ENCODE results near the gene PATL2. TPM values are rescaled to one million over a fixed set of nuclear protein-coding genes. Genes with fewer than 3 reads are reported as not detected.
A peak's percentile ranks its signal among the peaks of the same experiment; 100 is the strongest.

The PATL2 gene
- total and polyA plus RNA-seq, 2 donors (not counting 1 experiment from before 2014, with no cell fraction given) = 58.9 to 89.4 TPM

DNA sequence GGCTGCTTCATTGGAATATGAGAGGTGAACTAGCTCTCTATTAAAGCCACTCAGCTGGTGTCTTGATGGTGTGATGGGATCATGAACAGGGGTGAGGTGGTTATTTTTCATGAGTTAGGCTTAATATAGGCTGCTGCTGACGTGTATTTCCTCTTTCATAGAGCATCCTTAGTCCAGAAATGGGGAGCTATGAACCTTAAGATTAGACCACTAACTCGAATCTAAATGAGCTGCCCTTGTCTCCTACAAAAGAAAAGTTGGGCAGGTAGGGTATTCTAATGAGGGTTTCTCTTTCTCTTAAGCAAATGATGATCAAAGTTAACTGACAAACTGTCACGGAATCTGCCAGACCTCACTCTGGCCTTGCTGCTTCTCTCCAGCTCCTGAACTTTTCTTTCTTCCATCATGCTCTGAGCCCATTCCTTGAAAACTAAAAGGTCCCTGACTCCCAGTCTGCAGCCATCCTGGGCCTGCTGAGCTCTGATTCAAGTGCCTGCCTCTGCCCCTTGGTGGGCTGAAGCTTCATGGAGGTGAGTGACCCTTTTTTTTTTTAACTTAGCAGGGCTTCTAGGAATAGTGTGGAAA is 25.1 kb upstream of the PATL2 start, which contains the start of gene TRIM69:
Gene TRIM69, plus strand, starts transcription at position 348 of the 585 bp plus-strand sequence. Its CDS starts 177 bp downstream, at position 525.
- H3K4me3 ChIP-seq (ENCODE audit: control extremely low read depth in 1 of 5, extremely low read depth in 1 of 5, insufficient read depth in 1 of 5, low read depth in 2 of 5, low read length in 4 of 5) = peak within 1 kb of the TSS in 3 of 5 experiments; percentile 10 to 34 (median 20)
- CTCF ChIA-PET = interaction anchor here (0.8 to 18.0 kb wide), 24 partner anchors 8 to 158 kb away, joined by 3 to 529 read pairs (median 6); partner anchors contain the start of genes B2M, PATL2 and SPG11
- H3K4me2 ChIP-seq (replicated peaks; ENCODE audit: low read depth, low read length, poor library complexity, severe bottlenecking) = peak within 1 kb of the TSS; percentile 77
- H3K36me3 ChIP-seq (replicated peaks in 1 of 2; ENCODE audit: control extremely low read depth in 1 of 2, control insufficient read depth in 1 of 2, extremely low read depth in 1 of 2, insufficient read depth in 2 of 2, low read length in 1 of 2) = peaks cover 0 to 7% of the 10 kb centered on the region in 2 experiments
- H3K4me1 ChIP-seq (ENCODE audit: control insufficient read depth in 2 of 2, insufficient read depth in 2 of 2, low read length in 2 of 2) = peaks cover 26 to 36% of the 10 kb centered on the region in 2 donors
- H3K9me3 Mint-ChIP-seq (ENCODE audit: insufficient read depth) = no peaks in the 10 kb centered on the region
- no CpG with 5 or more reads among the region's 3 CpGs for WGBS (ENCODE audit: insufficient coverage)
- peak within 1 kb of the TSS; percentile 64 to 87 for H3K27ac ChIP-seq (ENCODE audit: low read length in 2 of 2)
- no peaks in the 10 kb centered on the region for H3K27me3 Mint-ChIP-seq
- peak within 1 kb of the TSS; percentile 70 for H2AFZ ChIP-seq (ENCODE audit: insufficient read depth, low read depth, low read length, poor library complexity, severe bottlenecking)
- POLR2A ChIA-PET = interaction anchor here (0.5 to 34.6 kb wide), 6 partner anchors 8 to 145 kb away, joined by 3 to 819 read pairs (median 33); partner anchors contain the start of genes B2M, PATL2 and SPG11
- no peak for DNase-seq
- H3K27ac Mint-ChIP-seq = peak within 1 kb of the TSS; percentile 98
- H3K4me3 Mint-ChIP-seq = peak within 1 kb of the TSS; percentile 89
- peak within 1 kb of the TSS; percentile 49 for H3K9ac ChIP-seq (ENCODE audit: low read length)
- H3K27me3 ChIP-seq (replicated peaks in 1 of 4; ENCODE audit: control extremely low read depth in 1 of 4, control insufficient read depth in 3 of 4, insufficient read depth in 4 of 4, low read length in 3 of 4) = no peaks in the 10 kb centered on the region
- TF ChIP-seq EZH2 (IDR thresholded peaks at IDR 0.05; ENCODE audit: borderline replicate concordance, insufficient read depth, low read depth, low read length, poor library complexity, severe bottlenecking) = no peak
- TF ChIP-seq, protein P1, sequence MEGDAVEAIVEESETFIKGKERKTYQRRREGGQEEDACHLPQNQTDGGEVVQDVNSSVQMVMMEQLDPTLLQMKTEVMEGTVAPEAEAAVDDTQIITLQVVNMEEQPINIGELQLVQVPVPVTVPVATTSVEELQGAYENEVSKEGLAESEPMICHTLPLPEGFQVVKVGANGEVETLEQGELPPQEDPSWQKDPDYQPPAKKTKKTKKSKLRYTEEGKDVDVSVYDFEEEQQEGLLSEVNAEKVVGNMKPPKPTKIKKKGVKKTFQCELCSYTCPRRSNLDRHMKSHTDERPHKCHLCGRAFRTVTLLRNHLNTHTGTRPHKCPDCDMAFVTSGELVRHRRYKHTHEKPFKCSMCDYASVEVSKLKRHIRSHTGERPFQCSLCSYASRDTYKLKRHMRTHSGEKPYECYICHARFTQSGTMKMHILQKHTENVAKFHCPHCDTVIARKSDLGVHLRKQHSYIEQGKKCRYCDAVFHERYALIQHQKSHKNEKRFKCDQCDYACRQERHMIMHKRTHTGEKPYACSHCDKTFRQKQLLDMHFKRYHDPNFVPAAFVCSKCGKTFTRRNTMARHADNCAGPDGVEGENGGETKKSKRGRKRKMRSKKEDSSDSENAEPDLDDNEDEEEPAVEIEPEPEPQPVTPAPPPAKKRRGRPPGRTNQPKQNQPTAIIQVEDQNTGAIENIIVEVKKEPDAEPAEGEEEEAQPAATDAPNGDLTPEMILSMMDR (IDR thresholded peaks at IDR 0.05) = no peak
- ATAC-seq (ENCODE audit: low read depth) = peak; percentile 36
- no peaks in the 10 kb centered on the region for H4K20me1 ChIP-seq (ENCODE audit: control insufficient read depth, insufficient read depth, low read length, poor library complexity, severe bottlenecking)
- H3K9me3 ChIP-seq (ENCODE audit: control extremely low read depth in 1 of 3, control insufficient read depth in 2 of 3, insufficient read depth in 1 of 3, low read length in 2 of 3) = no peaks in the 10 kb centered on the region
- peaks cover 69% of the 10 kb centered on the region for H3K79me2 ChIP-seq (ENCODE audit: control insufficient read depth, insufficient read depth, low read length)
- peaks cover 47% of the 10 kb centered on the region for H3K4me1 Mint-ChIP-seq
- intact Hi-C loops (cut with micrococcal nuclease) = no loop called here

Data from B cell (primary cell).